ENCODE measurements around the gene ZFR. TPM values are rescaled to one million over a fixed set of nuclear protein-coding genes. Genes with fewer than 3 reads are reported as not detected.
A peak's percentile ranks its signal among the peaks of the same experiment; 100 is the strongest.

The ZFR gene
- total and polyA plus RNA-seq, 12 donors, result 26.8 to 78.6 (median 58.6) TPM

DNA sequence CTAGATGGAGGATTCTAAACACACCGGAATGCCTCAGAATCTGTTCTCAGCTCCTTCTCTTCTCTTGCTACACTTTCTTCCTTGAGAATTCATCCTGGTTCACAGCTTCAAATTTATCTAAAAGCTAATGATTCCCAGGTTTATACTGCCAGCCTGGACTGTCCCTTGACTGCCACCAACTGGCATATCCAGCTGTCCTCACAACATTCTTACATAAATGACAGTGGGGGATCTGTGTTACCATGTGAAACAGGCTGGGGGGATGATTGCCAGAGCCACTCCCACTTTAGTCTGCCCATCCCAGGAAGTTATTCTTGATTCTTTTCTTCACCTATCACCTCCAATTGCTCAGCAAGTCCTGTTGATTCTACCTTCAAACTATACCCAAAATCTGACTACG lies 27.2 kb upstream of the ZFR start:
- no peak for ATAC-seq
- no peak overlapping the region for H3K4me3 ChIP-seq
- H3K27ac ChIP-seq, result no peak overlapping the region
- no peaks in the 10 kb centered on the region for H3K27me3 ChIP-seq
- DNase-seq, result no peak
- TF ChIP-seq, protein P1, sequence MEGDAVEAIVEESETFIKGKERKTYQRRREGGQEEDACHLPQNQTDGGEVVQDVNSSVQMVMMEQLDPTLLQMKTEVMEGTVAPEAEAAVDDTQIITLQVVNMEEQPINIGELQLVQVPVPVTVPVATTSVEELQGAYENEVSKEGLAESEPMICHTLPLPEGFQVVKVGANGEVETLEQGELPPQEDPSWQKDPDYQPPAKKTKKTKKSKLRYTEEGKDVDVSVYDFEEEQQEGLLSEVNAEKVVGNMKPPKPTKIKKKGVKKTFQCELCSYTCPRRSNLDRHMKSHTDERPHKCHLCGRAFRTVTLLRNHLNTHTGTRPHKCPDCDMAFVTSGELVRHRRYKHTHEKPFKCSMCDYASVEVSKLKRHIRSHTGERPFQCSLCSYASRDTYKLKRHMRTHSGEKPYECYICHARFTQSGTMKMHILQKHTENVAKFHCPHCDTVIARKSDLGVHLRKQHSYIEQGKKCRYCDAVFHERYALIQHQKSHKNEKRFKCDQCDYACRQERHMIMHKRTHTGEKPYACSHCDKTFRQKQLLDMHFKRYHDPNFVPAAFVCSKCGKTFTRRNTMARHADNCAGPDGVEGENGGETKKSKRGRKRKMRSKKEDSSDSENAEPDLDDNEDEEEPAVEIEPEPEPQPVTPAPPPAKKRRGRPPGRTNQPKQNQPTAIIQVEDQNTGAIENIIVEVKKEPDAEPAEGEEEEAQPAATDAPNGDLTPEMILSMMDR (IDR thresholded peaks at IDR 0.05), result peak in 4 of 9 donors; percentile 5 to 32 (median 22)
- H3K9me3 ChIP-seq, result no peaks in the 10 kb centered on the region
- 94 to 96% methylated on average over 2 of the region's 2 CpGs for WGBS, 2 donors
- intact Hi-C loops (cut with DNase I), result loop anchor here in 1 of 10 donors (10.0 kb wide), 1 partner anchor 237 kb away; no protein-coding TSS in a partner anchor
- no peaks in the 10 kb centered on the region for H3K4me1 ChIP-seq
- H3K36me3 ChIP-seq, result no peaks in the 10 kb centered on the region

- 80 to 89% methylated on average over 2 of the region's 2 CpGs for WGBS, 2 donors
Observed at GRCh38 chr5:32465076-32465475, 20.5 kb upstream of the ZFR start.

GRCh38 chr5:32462618-32463017 lies 18.1 kb upstream of the ZFR start:
- no peaks in the 10 kb centered on the region for H3K36me3 ChIP-seq
- intact Hi-C loops (cut with DNase I), result no loop called here
- H3K4me1 ChIP-seq, result no peaks in the 10 kb centered on the region

More at GRCh38 chr5:32465076-32465475, 20.5 kb upstream of the ZFR start:
- no peaks in the 10 kb centered on the region for H3K27me3 ChIP-seq
- H3K36me3 ChIP-seq, result no peaks in the 10 kb centered on the region
- no peaks in the 10 kb centered on the region for H3K4me1 ChIP-seq
- H3K4me3 ChIP-seq, result no peak overlapping the region
- TF ChIP-seq, protein P1 (IDR thresholded peaks at IDR 0.05), result no peak
- H3K27ac ChIP-seq, result no peak overlapping the region
- intact Hi-C loops (cut with DNase I), result no loop called here
- no peak for ATAC-seq
- H3K9me3 ChIP-seq, result no peaks in the 10 kb centered on the region
- no peak for DNase-seq

DNA sequence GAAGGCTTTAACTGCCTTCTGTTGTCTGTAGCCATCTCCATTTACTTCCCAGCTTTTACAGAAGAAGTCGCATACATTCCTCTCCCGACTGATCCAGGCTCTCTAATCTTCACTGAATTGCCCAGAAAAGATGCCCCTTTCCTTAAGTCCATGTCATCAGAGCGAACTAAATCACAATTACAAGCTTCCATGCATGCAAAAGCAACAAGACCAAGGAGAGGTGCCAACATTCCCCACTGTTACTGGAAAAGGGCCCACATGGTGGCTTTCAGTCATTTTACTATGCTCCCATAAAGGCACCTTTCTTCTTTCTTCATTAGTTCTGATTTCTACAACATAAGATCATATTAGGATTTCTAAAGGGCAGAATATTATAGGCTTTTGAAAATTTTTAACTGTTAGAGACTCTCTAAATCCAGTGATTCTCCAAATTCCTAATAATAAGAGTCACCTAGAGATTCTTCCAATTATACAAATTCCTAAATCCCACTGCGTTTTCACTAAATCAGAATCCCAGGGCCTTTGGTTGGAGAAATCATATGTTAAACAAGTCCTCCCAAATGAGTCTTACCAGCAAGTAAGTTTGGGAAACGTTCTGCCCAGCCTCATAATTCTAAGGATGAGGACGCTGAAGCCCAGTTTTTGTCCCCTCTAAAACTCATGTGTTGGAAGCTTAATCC lies 17.0 kb upstream of the ZFR start:
- Histone ChIP-seq H3K36me3 (no peaks in the 10 kb centered on the region), H3K4me3 (no peak overlapping the region), H3K27me3 (no peaks in the 10 kb centered on the region), H3K4me1 (no peaks in the 10 kb centered on the region), H3K9me3 (no peaks in the 10 kb centered on the region), H3K27ac (no peak overlapping the region)
- DNase-seq (no peak), ATAC-seq (no peak)
- WGBS, 2 donors, result 89 to 92% methylated on average over 6 of the region's 6 CpGs
- intact Hi-C loops (cut with DNase I), result no loop called here
- TF ChIP-seq, protein P1 (IDR thresholded peaks at IDR 0.05), result no peak

More at GRCh38 chr5:32462618-32463017, 18.1 kb upstream of the ZFR start:
- Histone ChIP-seq H3K4me3 (no peak overlapping the region), H3K9me3 (no peaks in the 10 kb centered on the region), H3K27me3 (no peaks in the 10 kb centered on the region), H3K27ac (no peak overlapping the region)
- peak in 1 of 8 donors; percentile 33 for ATAC-seq
- WGBS, 2 donors, result 37 to 64% methylated on average over 1 of the region's 1 CpG
- DNase-seq, result no peak
- TF ChIP-seq, protein P1 (IDR thresholded peaks at IDR 0.05), result no peak
